PC-3 (cell line): ENCODE measurements around the gene PCSK2.

Experiments used
- CTCF ChIP-seq: fragments of 300-600 bp; sonication (generic); conservative IDR thresholded peaks from 2 replicates; pipeline ENCODE4 v1.5.1; 2017; ENCODE audit warnings: antibody characterized with exemption, low read depth, mild to moderate bottlenecking, low read length
- EZH2 ChIP-seq: fragments of 300-600 bp; sonication (generic); IDR thresholded peaks from one replicate; pipeline ENCODE4 v1.6.1; 2017; ENCODE audit warnings: antibody characterized with exemption, mild to moderate bottlenecking, low read length; ENCODE audit not compliant: unreplicated experiment

GRCh38 chr20:17227669-17228623, 1.1 kb downstream of the PCSK2 start:
- TF ChIP-seq EZH2 = no peak
- no peak for TF ChIP-seq CTCF
